Fibroblast of the aortic adventitia (primary cell): ENCODE data around the gene KRT2. TPM values are rescaled to one million over a fixed set of nuclear protein-coding genes. Genes with fewer than 3 reads are reported as not detected.

ENCODE experiments used
- DNase-seq: peaks from one replicate; pipeline ENCODE4 v3.0.0-alpha.2; 2010; ENCODE audit warnings: low read depth
- H3K4me3 ChIP-seq: 2 replicates; pipeline ENCODE4 v1.5.1; 2011; ENCODE audit warnings: low read depth, mild to moderate bottlenecking, control low read depth, low read length, moderate library complexity
- total RNA-seq: library from RNA; depleted of rRNA; stranded (reverse); fragments of >200 nt; gene quantifications from 2 replicates; pipeline ENCODE4 v1.2.3, GENCODE V29; 2012; ENCODE audit warnings: low replicate concordance
- TF ChIP-seq, protein P1 (sequence below): IDR thresholded peaks from 2 replicates; pipeline ENCODE4 v1.5.1; 2011; ENCODE audit warnings: mild to moderate bottlenecking, low read length, control low read depth, inconsistent platforms; ENCODE audit not compliant: insufficient read depth

KRT2 gene
- total RNA-seq, 1 donor: not detected

- TF ChIP-seq, protein P1, sequence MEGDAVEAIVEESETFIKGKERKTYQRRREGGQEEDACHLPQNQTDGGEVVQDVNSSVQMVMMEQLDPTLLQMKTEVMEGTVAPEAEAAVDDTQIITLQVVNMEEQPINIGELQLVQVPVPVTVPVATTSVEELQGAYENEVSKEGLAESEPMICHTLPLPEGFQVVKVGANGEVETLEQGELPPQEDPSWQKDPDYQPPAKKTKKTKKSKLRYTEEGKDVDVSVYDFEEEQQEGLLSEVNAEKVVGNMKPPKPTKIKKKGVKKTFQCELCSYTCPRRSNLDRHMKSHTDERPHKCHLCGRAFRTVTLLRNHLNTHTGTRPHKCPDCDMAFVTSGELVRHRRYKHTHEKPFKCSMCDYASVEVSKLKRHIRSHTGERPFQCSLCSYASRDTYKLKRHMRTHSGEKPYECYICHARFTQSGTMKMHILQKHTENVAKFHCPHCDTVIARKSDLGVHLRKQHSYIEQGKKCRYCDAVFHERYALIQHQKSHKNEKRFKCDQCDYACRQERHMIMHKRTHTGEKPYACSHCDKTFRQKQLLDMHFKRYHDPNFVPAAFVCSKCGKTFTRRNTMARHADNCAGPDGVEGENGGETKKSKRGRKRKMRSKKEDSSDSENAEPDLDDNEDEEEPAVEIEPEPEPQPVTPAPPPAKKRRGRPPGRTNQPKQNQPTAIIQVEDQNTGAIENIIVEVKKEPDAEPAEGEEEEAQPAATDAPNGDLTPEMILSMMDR: no peak
Observed at GRCh38 chr12:52681526-52682380, 29.7 kb upstream of the KRT2 start.

GRCh38 chr12:52680363-52680762 is 28.4 kb upstream of the KRT2 start, which contains the start of gene KRT1:
Gene KRT1, minus strand, starts transcription at chr12:52680407. Its CDS starts 59 bp downstream, at chr12:52680348.
- TF ChIP-seq, protein P1: no peak
- DNase-seq: no peak
- H3K4me3 ChIP-seq: no peak within 1 kb of the TSS

More at GRCh38 chr12:52681526-52682380, 29.7 kb upstream of the KRT2 start:
- no peak overlapping the region for H3K4me3 ChIP-seq
- DNase-seq: no peak

DNA sequence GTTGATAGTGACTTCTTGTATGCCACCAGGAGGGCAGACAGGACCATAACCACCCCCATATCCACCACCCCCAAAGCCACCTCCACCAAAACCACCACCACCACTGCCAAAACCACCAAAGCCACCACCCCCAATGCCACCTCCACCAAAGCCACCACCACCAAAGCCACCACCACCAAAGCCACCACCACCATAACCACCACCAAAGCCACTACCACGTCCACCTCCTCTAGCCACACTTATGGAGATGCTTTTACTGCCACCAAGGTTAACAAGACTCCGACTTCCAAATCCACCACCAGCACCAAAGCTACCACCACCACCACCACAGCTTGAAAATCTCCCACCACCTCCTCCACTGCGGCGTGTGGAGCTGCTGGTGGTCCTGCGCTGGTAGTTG is 27.9 kb upstream of the KRT2 start:
- no peak for DNase-seq
- TF ChIP-seq, protein P1: no peak
- no peak overlapping the region for H3K4me3 ChIP-seq

- no peak for DNase-seq
- H3K4me3 ChIP-seq: no peak overlapping the region
- TF ChIP-seq, protein P1: no peak
Observed at GRCh38 chr12:52677671-52678070, 25.7 kb upstream of the KRT2 start.

DNA sequence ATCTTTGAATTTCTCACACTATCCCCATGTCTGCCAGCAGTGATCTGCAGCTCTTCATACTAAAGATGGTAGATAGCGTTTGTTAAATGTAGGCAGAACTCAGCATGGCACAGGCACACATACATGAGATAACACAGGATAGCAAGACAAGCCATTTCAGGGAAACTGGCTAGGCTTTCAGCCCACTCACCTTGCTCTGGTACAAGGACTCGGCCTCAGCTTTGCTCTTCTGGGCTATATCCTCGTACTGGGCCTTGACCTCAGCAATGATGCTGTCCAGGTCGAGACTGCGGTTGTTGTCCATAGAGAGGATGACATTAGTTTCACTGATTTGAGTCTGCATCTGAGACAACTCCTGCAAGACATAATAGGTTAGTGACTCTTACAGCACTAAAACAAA is 25.1 kb upstream of the KRT2 start:
- DNase-seq: no peak

GRCh38 chr12:52676163-52676562 is 24.2 kb upstream of the KRT2 start:
- no peak overlapping the region for H3K4me3 ChIP-seq
- TF ChIP-seq, protein P1: no peak
- DNase-seq: no peak

More for the DNA sequence above, 25.1 kb upstream of the KRT2 start:
- H3K4me3 ChIP-seq: no peak overlapping the region
- TF ChIP-seq, protein P1: no peak
